HG03280 (cell line): Measurements from ENCODE around the gene NDEL1.

ENCODE experiments used
- ATAC-seq: cut with Tn5 transposase; IDR thresholded peaks from one replicate; pipeline ENCODE4 v1.9.1; 2021; ENCODE audit warnings: mild to moderate bottlenecking, moderate library complexity; ENCODE audit not compliant: unreplicated experiment

The NDEL1 gene

DNA sequence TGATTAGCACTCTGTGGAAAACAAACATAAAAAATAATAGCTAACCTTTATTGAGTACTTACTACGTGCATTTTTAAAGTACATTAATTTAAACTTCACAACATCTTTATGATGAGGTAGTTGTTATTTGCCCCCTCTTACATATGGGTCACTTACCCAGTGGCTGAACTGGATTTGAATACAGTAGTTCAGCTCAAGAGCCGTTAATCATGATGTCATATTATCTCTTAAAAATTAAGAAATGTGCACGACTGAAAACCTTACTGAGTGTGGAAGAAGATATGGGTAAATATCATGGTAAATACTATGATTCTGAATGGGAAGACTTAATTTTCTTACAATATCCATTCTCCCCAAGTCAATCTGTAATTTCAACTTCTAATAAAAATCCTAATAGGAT lies 17.6 kb downstream of the NDEL1 start:
- no peak for ATAC-seq

DNA sequence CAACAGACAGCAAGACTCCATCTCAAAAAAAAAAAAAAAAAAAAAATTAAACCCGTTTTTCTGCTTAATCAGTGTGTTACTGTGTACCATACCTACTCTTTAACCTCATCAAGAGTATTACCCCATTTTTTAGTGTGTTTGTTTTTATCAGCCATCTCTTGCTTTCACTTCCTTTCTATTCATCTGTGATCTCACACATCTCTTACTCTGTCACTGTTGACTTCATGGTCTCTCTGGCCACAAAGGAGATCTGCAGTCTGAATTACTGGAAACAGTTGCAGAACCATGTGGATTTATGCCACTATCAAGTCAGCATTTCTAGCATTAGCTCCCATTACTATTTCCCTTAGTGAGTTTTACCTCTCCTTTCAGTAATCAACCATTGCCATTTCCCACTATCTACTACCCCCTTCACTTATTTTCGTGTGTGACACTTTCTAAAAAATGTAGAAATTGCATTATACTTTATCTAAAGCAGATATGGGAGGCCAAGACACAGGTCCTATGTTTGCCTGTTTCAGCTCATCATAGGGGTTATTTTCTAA lies 20.1 kb downstream of the NDEL1 start:
- ATAC-seq = no peak

DNA sequence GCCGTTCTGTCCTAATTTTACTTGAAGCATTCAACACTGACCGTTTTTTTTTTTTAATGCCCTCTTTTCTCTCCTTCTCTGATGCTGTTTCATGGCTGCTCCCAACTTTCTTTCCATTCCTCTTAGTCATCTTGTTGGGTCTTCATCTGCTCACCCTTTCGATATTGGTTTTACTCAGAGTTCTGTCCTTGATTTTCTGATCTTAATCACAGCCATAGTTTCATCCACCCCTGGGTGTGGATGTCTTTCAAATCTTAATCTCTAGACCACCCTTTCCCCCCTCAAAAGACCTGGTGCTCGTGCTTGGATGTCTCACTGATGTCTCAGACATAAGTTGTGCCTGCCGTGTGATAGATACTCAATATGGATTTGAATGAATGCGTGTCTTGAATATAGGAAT lies 22.4 kb downstream of the NDEL1 start:
- ATAC-seq = no peak

DNA sequence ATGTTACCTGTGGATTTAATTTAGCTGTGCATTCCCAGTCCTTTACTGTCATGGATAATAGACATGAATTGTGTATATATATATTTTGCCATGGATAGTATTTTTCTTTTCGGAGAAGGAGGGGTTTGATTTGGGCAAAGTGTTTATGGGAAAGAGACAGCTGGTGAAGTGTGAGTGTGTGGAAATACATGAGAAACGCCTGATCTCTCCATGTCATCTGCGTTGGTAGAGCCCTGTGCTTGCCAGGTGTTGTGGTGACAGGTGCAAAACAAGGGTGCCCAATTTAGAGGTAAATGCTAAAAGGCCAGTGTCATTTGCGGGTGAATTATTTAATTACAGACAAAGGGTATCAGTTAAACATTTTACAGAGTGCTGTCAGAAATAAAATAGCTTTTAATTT lies 23.4 kb downstream of the NDEL1 start:
- no peak for ATAC-seq

- ATAC-seq = no peak
Measured at GRCh38 chr17:8459831-8460230, 24.1 kb downstream of the NDEL1 start.

DNA sequence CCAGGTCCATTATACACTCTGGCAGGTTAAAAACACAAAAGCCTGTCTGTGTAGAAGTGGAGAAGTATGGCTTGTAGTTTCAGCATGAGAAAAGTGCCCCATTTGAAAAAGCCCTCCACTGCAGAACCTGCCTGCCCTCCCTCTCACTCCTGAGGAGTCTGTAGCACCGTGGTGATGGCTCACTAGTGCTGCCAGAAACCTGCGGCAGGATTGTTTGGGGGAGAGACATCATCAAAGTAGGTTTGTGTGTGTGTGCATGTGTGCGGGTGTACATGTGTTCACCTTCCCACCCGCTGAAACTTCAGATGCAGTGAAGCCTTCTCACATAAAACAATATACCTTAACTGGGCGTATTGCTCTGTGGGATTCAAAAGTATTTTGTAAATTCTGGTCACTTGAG lies 26.9 kb downstream of the NDEL1 start:
- no peak for ATAC-seq

- no peak for ATAC-seq
Measured at GRCh38 chr17:8463099-8463498, 27.4 kb downstream of the NDEL1 start.

DNA sequence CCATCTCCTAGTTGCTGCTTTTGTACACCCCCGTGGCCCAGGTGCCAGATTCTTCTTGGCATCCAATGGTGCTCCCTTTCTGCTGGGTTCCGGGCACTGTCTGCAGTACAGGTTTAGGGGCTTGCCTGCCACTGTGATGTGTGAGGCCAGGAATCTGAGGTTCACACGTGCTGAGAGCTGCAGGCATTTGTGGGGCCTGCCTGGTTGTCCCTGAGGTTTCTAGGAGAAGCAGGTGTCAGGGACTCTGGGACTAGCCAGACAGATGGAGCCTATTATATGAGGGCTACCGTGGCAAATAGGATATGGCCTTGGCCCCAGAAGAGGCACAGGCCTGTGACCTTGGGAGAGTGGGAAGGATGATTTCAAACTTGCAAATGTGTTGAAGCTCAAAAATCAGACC lies 29.3 kb downstream of the NDEL1 start:
- no peak for ATAC-seq

DNA sequence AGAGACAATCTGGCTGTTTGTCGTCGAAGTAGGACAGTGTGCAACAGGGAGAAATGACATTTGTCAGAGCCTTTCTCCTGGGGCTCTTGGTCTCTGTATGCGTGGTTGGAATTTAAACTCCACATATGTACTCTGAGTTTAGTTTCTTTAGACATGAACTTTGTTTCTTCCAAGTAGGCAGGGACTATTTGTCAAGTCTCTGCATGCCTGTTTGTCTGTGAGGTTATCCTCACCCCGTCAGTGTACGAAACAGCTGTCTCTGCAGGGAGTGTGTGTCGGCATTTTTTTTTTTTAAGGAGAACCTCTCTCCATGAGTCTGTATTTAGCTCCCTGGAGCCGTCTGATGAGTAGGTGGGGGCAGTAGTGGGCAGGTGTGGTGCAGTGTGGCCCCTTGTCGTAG lies 29.7 kb downstream of the NDEL1 start:
- no peak for ATAC-seq

DNA sequence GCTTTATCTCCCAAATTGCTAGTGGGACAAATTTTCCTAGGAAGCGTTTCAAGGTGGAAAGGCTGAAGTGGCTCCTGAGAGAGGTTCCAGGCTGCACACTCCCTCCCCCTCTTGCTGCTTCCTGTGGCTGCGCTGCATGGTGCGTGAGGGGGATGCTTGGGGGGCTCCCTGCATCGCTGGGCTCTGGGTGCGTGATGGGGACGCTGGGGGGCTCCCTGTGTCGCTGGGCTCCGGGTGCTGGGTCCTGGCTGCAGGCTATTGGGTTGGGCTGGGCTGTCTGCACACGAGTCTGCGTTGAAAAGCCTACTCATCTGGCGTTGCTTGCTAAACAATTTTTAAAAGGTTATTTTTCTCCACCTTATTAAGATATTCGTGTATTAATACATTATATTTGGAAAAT lies 30.1 kb downstream of the NDEL1 start:
- no peak for ATAC-seq

- no peak for ATAC-seq
Measured at GRCh38 chr17:8466456-8466855, 30.8 kb downstream of the NDEL1 start.

DNA sequence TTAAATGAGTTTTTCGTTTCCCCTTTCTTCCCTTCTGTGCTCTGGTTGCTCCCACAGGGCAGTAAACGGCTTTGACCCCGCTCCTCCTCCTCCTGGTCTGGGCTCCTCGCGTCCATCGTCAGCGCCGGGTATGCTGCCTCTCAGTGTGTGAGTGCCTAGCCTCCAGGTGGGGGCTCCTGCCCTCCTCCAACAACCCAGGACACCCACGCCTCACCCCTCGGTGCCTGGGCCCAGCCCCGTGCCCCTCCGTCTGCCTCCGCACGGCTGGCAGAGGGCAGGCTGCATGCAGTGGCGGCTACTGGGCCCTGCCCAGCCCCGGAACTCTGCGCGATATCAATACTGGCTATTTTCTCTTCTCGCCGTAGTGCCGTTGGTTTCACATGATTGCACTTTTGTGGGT lies 31.2 kb downstream of the NDEL1 start:
- ATAC-seq = no peak

DNA sequence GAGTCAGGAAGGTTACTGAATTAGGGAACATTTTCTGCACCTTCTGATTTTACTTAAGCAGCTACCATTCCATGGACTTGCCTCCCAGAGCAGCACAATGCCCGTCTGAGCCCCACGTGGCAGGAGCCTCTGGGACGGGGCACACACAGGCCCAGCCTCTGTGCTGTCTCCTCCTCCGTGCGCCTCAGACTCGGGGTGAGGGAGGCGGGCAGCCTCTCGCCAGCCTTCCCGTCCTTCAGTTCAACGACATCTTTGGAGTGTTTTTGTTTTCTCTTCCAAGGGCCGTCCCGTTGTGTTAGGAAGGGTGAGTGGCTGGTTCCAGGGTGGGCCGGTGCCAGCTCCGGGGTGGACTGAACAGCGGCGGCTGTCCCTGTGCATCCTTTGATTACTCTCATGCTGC lies 31.8 kb downstream of the NDEL1 start:
- ATAC-seq = no peak

- no peak for ATAC-seq
Measured at GRCh38 chr17:8468127-8468526, 32.4 kb downstream of the NDEL1 start.

DNA sequence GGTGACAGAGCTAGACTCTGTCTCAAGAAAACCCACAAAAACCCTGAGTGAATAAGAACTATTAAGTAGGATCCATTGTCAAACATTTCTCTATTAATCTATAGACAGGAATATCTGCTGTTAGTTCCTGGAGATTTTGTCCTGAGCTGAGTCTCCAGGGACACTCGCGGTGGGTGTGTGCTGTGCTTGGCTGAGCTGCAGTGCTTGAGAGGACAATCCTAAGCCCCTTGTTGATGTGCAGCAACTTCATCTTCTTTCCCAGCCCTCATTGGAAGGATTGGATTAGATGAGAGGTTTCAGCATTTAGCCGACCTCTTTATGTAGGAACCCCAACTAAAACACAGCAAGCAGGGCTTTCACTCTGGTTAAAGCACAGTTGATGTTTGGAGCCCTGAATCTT lies 33.3 kb downstream of the NDEL1 start:
- ATAC-seq = no peak

DNA sequence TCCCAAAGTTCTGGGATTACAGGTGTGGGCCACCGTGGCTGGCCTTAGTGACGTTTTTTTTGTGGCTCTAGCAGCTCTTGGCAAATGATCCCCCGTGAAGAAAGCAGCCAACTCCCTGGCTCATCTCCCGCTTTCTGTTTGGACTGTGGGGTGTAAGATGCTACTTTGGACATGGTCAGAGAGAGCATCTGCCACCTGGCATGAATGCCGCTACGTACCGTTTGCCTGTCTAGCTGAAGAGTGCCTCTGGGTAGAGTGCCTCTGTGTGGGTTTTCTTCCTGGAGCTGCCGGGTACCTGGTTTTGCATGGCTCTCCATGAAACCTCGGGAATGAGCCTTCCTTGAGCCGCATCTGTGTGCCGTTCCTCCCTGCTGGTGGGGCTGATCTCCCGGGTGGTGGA lies 34.3 kb downstream of the NDEL1 start:
- ATAC-seq = no peak

GRCh38 chr17:8470447-8471047 lies 34.9 kb downstream of the NDEL1 start:
- no peak for ATAC-seq

DNA sequence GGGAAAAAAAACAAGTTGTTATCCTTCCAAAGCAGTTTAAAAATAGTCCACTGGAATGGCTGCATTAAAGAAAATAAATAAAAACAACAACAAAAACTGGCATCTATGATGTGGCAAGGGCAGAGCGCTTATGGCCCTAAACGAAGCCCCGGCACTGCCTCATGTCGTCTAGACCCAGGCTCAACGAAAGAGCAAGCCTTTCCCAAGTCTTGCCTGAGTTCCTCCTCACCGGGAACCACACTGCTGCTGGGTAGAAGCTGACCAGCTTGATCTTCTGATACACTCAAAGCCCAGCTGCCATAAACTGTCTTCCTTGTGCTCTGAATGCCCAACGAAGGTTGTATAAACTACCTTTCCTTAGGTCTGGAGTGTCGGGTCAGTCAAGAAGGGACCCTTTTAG lies 37.0 kb downstream of the NDEL1 start:
- ATAC-seq = no peak

GRCh38 chr17:8473451-8474192 lies 37.9 kb downstream of the NDEL1 start:
- ATAC-seq = no peak

- ATAC-seq = no peak
Measured at GRCh38 chr17:8474826-8475225, 39.1 kb downstream of the NDEL1 start.

DNA sequence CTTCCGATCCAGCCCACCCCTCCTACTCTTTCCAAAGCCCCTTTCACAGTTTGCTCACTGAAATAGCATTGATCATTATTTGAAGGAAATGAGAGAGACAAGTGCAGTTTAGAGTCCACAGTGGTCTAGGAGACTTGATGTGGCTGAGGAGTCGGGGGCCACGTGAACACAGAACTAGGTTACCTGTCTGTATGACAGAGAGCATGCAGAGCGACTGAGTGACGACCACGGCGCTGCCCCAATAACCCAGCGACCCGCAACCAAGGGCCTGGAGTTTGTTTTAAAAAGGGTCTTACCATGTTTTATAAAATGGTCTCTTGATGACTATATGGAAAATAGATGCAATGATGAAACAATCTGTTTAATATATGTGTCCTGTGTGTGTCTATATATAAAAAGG lies 39.5 kb downstream of the NDEL1 start:
- no peak for ATAC-seq

DNA sequence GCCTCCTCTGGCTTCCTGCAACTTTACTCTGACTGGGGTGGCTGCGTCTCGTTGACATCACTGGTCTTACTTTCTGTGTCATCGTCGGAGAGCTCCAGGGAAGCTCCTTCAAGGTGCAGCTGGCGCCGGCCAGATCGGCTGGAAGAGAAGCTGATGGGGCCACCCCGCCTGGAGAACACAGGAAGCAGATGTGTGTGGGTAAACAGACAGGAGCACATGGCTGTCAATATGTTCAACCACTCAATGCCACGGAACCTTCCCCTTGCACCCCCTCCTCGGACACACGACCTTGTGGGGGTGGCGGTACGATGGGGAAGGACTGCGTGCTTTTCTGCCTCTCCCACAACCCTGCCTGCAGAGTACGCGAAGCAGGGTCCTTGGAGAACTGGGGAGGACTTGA lies 40.1 kb downstream of the NDEL1 start:
- no peak for ATAC-seq

- no peak for ATAC-seq
Measured at GRCh38 chr17:8476741-8477140, 41.1 kb downstream of the NDEL1 start.
